ENCODE results near the gene GFI1B.

The GFI1B gene

GRCh38 chr9:132943651-132944293 lies 34.7 kb upstream of the GFI1B start:
- no peak for TF ChIP-seq CTCF (conservative IDR thresholded peaks at IDR 0.05; ENCODE audit: low read length)
- no peak for DNase-seq (ENCODE audit: low read depth)
- H3K4me3 ChIP-seq (ENCODE audit: low read length), result peak overlapping the region; percentile 89

- H3K4me3 ChIP-seq (ENCODE audit: low read length), result peak within 1 kb of the TSS; percentile 89
- no peak for TF ChIP-seq CTCF (conservative IDR thresholded peaks at IDR 0.05; ENCODE audit: low read length)
- peak; percentile 98 for DNase-seq (ENCODE audit: low read depth)
Observed at GRCh38 chr9:132944294-132945185, 34.0 kb upstream of the GFI1B start, which contains the start of gene TSC1. Gene TSC1 (minus strand): TSS chr9:132944616. CDS start chr9:132928872, 15,744 bp downstream.

GRCh38 chr9:132945186-132946130 lies 33.0 kb upstream of the GFI1B start:
- no peak for TF ChIP-seq CTCF (conservative IDR thresholded peaks at IDR 0.05; ENCODE audit: low read length)
- DNase-seq (ENCODE audit: low read depth), result no peak

GRCh38 chr9:132946211-132946610 lies 32.3 kb upstream of the GFI1B start:
- no peak for TF ChIP-seq CTCF (conservative IDR thresholded peaks at IDR 0.05; ENCODE audit: low read length)
- no peak for DNase-seq (ENCODE audit: low read depth)

More at GRCh38 chr9:132945186-132946130, 33.0 kb upstream of the GFI1B start:
- peak overlapping the region; percentile 69 for H3K4me3 ChIP-seq (ENCODE audit: low read length)

GRCh38 chr9:132946631-132947295 lies 31.7 kb upstream of the GFI1B start:
- TF ChIP-seq CTCF (conservative IDR thresholded peaks at IDR 0.05; ENCODE audit: low read length), result no peak
- DNase-seq (ENCODE audit: low read depth), result peak; percentile 59
- H3K4me3 ChIP-seq (ENCODE audit: low read length), result no peak overlapping the region

More at GRCh38 chr9:132946211-132946610, 32.3 kb upstream of the GFI1B start:
- H3K4me3 ChIP-seq (ENCODE audit: low read length), result no peak overlapping the region

GRCh38 chr9:132947756-132948155 lies 30.7 kb upstream of the GFI1B start:
- no peak overlapping the region for H3K4me3 ChIP-seq (ENCODE audit: low read length)
- no peak for TF ChIP-seq CTCF (conservative IDR thresholded peaks at IDR 0.05; ENCODE audit: low read length)
- DNase-seq (ENCODE audit: low read depth), result no peak
